H1 (cell line): ENCODE results near the gene SND1. TPM values are rescaled to one million over a fixed set of nuclear protein-coding genes. Genes with fewer than 3 reads are reported as not detected.

Source experiments
- CTCF ChIA-PET: fragments of 300-600 bp; sonication (Branson Sonifier 250); formaldehyde crosslinking; loops from one replicate; lab custom pipeline; 2021; ENCODE audit not compliant: partially characterized antibody; lab: Charles Lee
- POLR2A ChIA-PET: fragments of 300-600 bp; sonication (Branson Sonifier 250); formaldehyde crosslinking; loops from one replicate; lab custom pipeline; 2021; ENCODE audit warnings: inconsistent platforms; ENCODE audit not compliant: partially characterized antibody; lab: Charles Lee
- DNase-seq, 2 experiments: peaks; one replicate each; pipeline versions ENCODE4 v3.0.0 to v3.0.0-alpha.2; 2010 to 2022; ENCODE audit warnings: low spot score in 2 of 2, low read depth in 1 of 2, mixed read lengths in 1 of 2
- FAIRE-seq: peaks from 2 replicates; lab custom pipeline; 2011; peaks lifted over from hg19 to GRCh38; lab: Jason Lieb, UNC
- H2AFZ ChIP-seq: 2 replicates; pipeline ENCODE4 v1.8.1; 2012; ENCODE audit warnings: low read length, inconsistent platforms
- H2AK5ac ChIP-seq: 2 replicates; pipeline ENCODE4 v1.6.1; 2013; ENCODE audit warnings: low read depth, low read length
- H2BK120ac ChIP-seq: replicated peaks from 2 replicates; pipeline ENCODE3; 2013; ENCODE audit warnings: low read depth, low read length, inconsistent platforms
- H2BK12ac ChIP-seq: 2 replicates; pipeline ENCODE4 v1.6.1; 2013; ENCODE audit warnings: low read depth, low read length
- H2BK15ac ChIP-seq: 2 replicates; pipeline ENCODE4 v1.6.1; 2013; ENCODE audit warnings: low read length
- H2BK20ac ChIP-seq: 2 replicates; pipeline ENCODE4 v1.6.1; 2013; ENCODE audit warnings: low read length
- H2BK5ac ChIP-seq: 2 replicates; pipeline ENCODE4 v1.6.1; 2013; ENCODE audit warnings: low read depth, low read length
- H3K14ac ChIP-seq: 2 replicates; pipeline ENCODE4 v1.6.1; 2013; ENCODE audit warnings: inconsistent platforms; ENCODE audit not compliant: insufficient read length
- H3K18ac ChIP-seq: 2 replicates; pipeline ENCODE4 v1.6.1; 2013; ENCODE audit warnings: low read length; ENCODE audit errors: extremely low read depth
- H3K23ac ChIP-seq: 2 replicates; pipeline ENCODE4 v1.6.1; 2013; ENCODE audit warnings: inconsistent platforms; ENCODE audit not compliant: insufficient read length
- H3K23me2 ChIP-seq: 2 replicates; pipeline ENCODE4 v1.6.1; 2013; ENCODE audit warnings: low read depth, low read length
- H3K27ac ChIP-seq: 2 replicates; pipeline ENCODE4 v1.6.1; 2011; ENCODE audit warnings: low read depth, low read length, inconsistent platforms
- H3K27me3 ChIP-seq, 4 experiments: replicated peaks in 1 of 4; 1 replicate in 1 of 4; 2 replicates in 3 of 4; pipeline versions ENCODE4 v1.6.1 to v1.8.1; 2011 to 2013; ENCODE audit warnings: low read length in 3 of 4, mild to moderate bottlenecking in 3 of 4, inconsistent platforms in 2 of 4, mixed read lengths in 2 of 4, moderate library complexity in 1 of 4; ENCODE audit not compliant: control insufficient read depth in 3 of 4, insufficient read depth in 3 of 4; ENCODE audit errors: extremely low read depth in 1 of 4
- H3K36me3 ChIP-seq, 4 experiments: 2 replicates each; pipeline versions ENCODE4 v1.6.1 to v1.8.1; 2011 to 2013; ENCODE audit warnings: mild to moderate bottlenecking in 4 of 4, low read length in 3 of 4, moderate library complexity in 2 of 4, control low read depth in 1 of 4, inconsistent platforms in 1 of 4; ENCODE audit not compliant: insufficient read depth in 4 of 4, control insufficient read depth in 2 of 4
- H3K4ac ChIP-seq: replicated peaks from 2 replicates; pipeline ENCODE3; 2013; ENCODE audit warnings: low read length, low read depth, mixed read lengths, inconsistent platforms; ENCODE audit not compliant: insufficient read length
- H3K4me1 ChIP-seq, 4 experiments: replicated peaks in 1 of 4; 1 replicate in 1 of 4; 2 replicates in 3 of 4; pipeline versions ENCODE4 v1.6.1 to v1.8.1; 2011 to 2013; ENCODE audit warnings: low read length in 3 of 4, inconsistent platforms in 2 of 4, mixed read lengths in 1 of 4; ENCODE audit not compliant: insufficient read depth in 4 of 4, control insufficient read depth in 3 of 4
- H3K4me2 ChIP-seq, 2 experiments: 2 replicates each; pipeline versions ENCODE4 v1.6.1 to v1.8.1; 2011 to 2013; ENCODE audit warnings: low read depth in 2 of 2, low read length in 2 of 2, control low read depth in 1 of 2, inconsistent platforms in 1 of 2, mild to moderate bottlenecking in 1 of 2; ENCODE audit not compliant: insufficient read depth in 1 of 2
- H3K4me3 ChIP-seq, 4 experiments: fragments of 200-600, 300-600 bp in 1 of 4; sonication (generic), shearing (Covaris generic), sonication (Bioruptor Twin) in 1 of 4; 2 replicates each; pipeline versions ENCODE4 v1.5.1 to v1.8.1; 2011 to 2016; ENCODE audit warnings: low read length in 4 of 4, low read depth in 3 of 4, control low read depth in 2 of 4, inconsistent platforms in 2 of 4, mild to moderate bottlenecking in 2 of 4, mixed read lengths in 1 of 4, moderate library complexity in 1 of 4; ENCODE audit not compliant: insufficient read depth in 2 of 4; ENCODE audit errors: extremely low read depth in 1 of 4
- H3K56ac ChIP-seq: replicated peaks from 2 replicates; pipeline ENCODE3; 2013; ENCODE audit warnings: low read depth, mild to moderate bottlenecking, mixed read lengths, low read length, inconsistent platforms; ENCODE audit not compliant: insufficient read length
- H3K79me1 ChIP-seq: 2 replicates; pipeline ENCODE4 v1.6.1; 2013; ENCODE audit warnings: low read depth, low read length, control low read depth
- H3K79me2 ChIP-seq, 2 experiments: 2 replicates each; pipeline versions ENCODE4 v1.6.1 to v1.8.1; 2012 to 2013; ENCODE audit warnings: low read length in 2 of 2, mild to moderate bottlenecking in 2 of 2, inconsistent platforms in 1 of 2; ENCODE audit not compliant: insufficient read depth in 2 of 2, control insufficient read depth in 1 of 2
- H3K9ac ChIP-seq, 4 experiments: replicated peaks in 1 of 4; 1 replicate in 1 of 4; 2 replicates in 3 of 4; pipeline versions ENCODE4 v1.6.1 to v1.8.1; 2011 to 2013; ENCODE audit warnings: low read depth in 3 of 4, low read length in 3 of 4, control low read depth in 2 of 4, mild to moderate bottlenecking in 2 of 4, moderate library complexity in 2 of 4, inconsistent platforms in 1 of 4; ENCODE audit errors: extremely low read depth in 1 of 4
- H3K9me3 ChIP-seq, 2 experiments: 2 replicates each; pipeline versions ENCODE4 v1.6.1 to v1.8.1; 2012 to 2013; ENCODE audit warnings: mild to moderate bottlenecking in 2 of 2, moderate library complexity in 2 of 2, control low read depth in 1 of 2, inconsistent platforms in 1 of 2, low read depth in 1 of 2, low read length in 1 of 2, mixed read lengths in 1 of 2; ENCODE audit not compliant: insufficient read depth in 2 of 2
- H4K20me1 ChIP-seq, 2 experiments: replicated peaks in 1 of 2; 2 replicates each; pipeline versions ENCODE3 to v1.8.1; 2011 to 2013; ENCODE audit warnings: inconsistent platforms in 2 of 2, low read length in 2 of 2, mild to moderate bottlenecking in 1 of 2; ENCODE audit not compliant: insufficient read depth in 2 of 2, control insufficient read depth in 1 of 2
- H4K5ac ChIP-seq: 2 replicates; pipeline ENCODE4 v1.6.1; 2013; ENCODE audit warnings: low read length, low read depth, mixed read lengths, inconsistent platforms; ENCODE audit not compliant: insufficient read length
- H4K8ac ChIP-seq: 2 replicates; pipeline ENCODE4 v1.8.0; 2013; ENCODE audit warnings: mild to moderate bottlenecking, moderate library complexity, low read length, inconsistent platforms; ENCODE audit not compliant: insufficient read depth; ENCODE audit errors: extremely low read depth
- H4K91ac ChIP-seq: replicated peaks from 2 replicates; pipeline ENCODE3; 2013; ENCODE audit warnings: low read length, mixed read lengths, inconsistent platforms; ENCODE audit not compliant: insufficient read length
- BCL11A ChIP-seq, 2 experiments: IDR thresholded peaks; one replicate each; pipeline ENCODE4 v1.6.1; 2011; ENCODE audit warnings: low read depth in 2 of 2, low read length in 2 of 2, mild to moderate bottlenecking in 2 of 2
- CHD2 ChIP-seq: IDR thresholded peaks from 2 replicates; pipeline ENCODE4 v1.6.1; 2012; ENCODE audit warnings: low read length, improper control_type of control experiment
- E2F6 ChIP-seq: IDR thresholded peaks from 2 replicates; pipeline ENCODE4 v1.6.1; 2012; ENCODE audit warnings: inconsistent platforms
- EP300 ChIP-seq, 2 experiments: IDR thresholded peaks; 1 replicate in 1 of 2; 2 replicates in 1 of 2; pipeline ENCODE4 v1.6.1; 2011 to 2012; ENCODE audit warnings: low read depth in 2 of 2, low read length in 2 of 2, mild to moderate bottlenecking in 2 of 2, borderline replicate concordance in 1 of 2, inconsistent platforms in 1 of 2, moderate library complexity in 1 of 2
- MAX ChIP-seq: IDR thresholded peaks from 2 replicates; pipeline ENCODE4 v1.6.1; 2012; ENCODE audit warnings: inconsistent platforms
- RXRA ChIP-seq: IDR thresholded peaks from 2 replicates; pipeline ENCODE4 v1.6.1; 2011; ENCODE audit warnings: low read depth, mild to moderate bottlenecking, low read length, moderate library complexity; ENCODE audit not compliant: insufficient read depth
- SIN3A ChIP-seq, 2 experiments: IDR thresholded peaks in 1 of 2; conservative IDR thresholded peaks in 1 of 2; 2 replicates each; pipeline ENCODE4 v1.6.1; 2011 to 2012; ENCODE audit warnings: low read length in 2 of 2, improper control_type of control experiment in 1 of 2, low read depth in 1 of 2, mild to moderate bottlenecking in 1 of 2
- SP4 ChIP-seq: IDR thresholded peaks from 2 replicates; pipeline ENCODE4 v1.6.1; 2012; ENCODE audit warnings: low read length, inconsistent platforms
- TCF12 ChIP-seq: IDR thresholded peaks from 2 replicates; pipeline ENCODE4 v1.6.1; 2011; ENCODE audit warnings: low read depth, mild to moderate bottlenecking, low read length
- TEAD4 ChIP-seq: IDR thresholded peaks from 2 replicates; pipeline ENCODE4 v1.6.1; 2012; ENCODE audit warnings: low read depth, low read length, inconsistent platforms, mixed read lengths
- USF2 ChIP-seq: IDR thresholded peaks from 2 replicates; pipeline ENCODE4 v1.6.1; 2011; ENCODE audit warnings: low read length, improper control_type of control experiment
- YY1 ChIP-seq: IDR thresholded peaks from 2 replicates; pipeline ENCODE4 v1.6.1; 2011; ENCODE audit warnings: low read depth, mild to moderate bottlenecking, low read length
- WGBS, 2 experiments: shearing (Covaris generic) in 1 of 2; methylation state at CpG; one replicate each; pipeline versions ENCODE4 v1.1.6 to v1.1.7; 2013 to 2015; ENCODE audit warnings: low lambda C conversion rate in 2 of 2, mixed read lengths in 2 of 2, inconsistent platforms in 1 of 2, low coverage in 1 of 2, missing lambda C conversion rate in 1 of 2; ENCODE audit not compliant: insufficient replicate concordance in 2 of 2, insufficient coverage in 1 of 2, insufficient read length in 1 of 2; ENCODE audit errors: extremely low coverage in 1 of 2, missing lambda C conversion rate in 1 of 2; 5-methylcytosine and 5-hydroxymethylcytosine counted together
- polyA plus RNA-seq, 7 experiments: library from polyadenylated mRNA; depleted of rRNA in 3 of 7; stranded (reverse) in 5 of 7; unstranded in 2 of 7; fragments of >200 nt in 5 of 7; fragments of 200-250 nt in 2 of 7; gene quantifications; 1 replicate in 5 of 7; 2 replicates in 1 of 7; 4 replicates in 1 of 7; pipeline versions ENCODE4 v1.2.1 to v1.2.3, GENCODE V29; 2011 to 2013; ENCODE audit warnings: missing spikeins in 2 of 7, mixed read lengths in 2 of 7
- total RNA-seq: library from RNA; stranded (reverse); fragmentation: NEBNext Ultra II Directional; extraction: Animal tissue kit (Norgen Biotek cat#: 25700); gene quantifications from 2 replicates; pipeline ENCODE4 v1.2.1, GENCODE V29; 2021

Gene SND1
- total and polyA plus RNA-seq, 2 of the 8 experiments (the other 6 are each of a cell fraction or from before 2014, with no cell fraction given) = 122 to 290 TPM

GRCh38 chr7:127738859-127739258 lies 86.9 kb downstream of the SND1 start:
- H2BK120ac ChIP-seq = no peak overlapping the region
- H3K4me1 ChIP-seq = peaks cover 2 to 17% (median 8%) of the 10 kb centered on the region in 4 experiments; a peak in 5 of 7 replicates
- no peak for FAIRE-seq
- no peak overlapping the region for H3K18ac ChIP-seq
- no peak overlapping the region for H4K5ac ChIP-seq
- no peak overlapping the region for H3K14ac ChIP-seq
- WGBS, 2 experiments = 90% methylated on average over 2 of the region's 2 CpGs; no CpG with 5 or more reads in 1 of the 2 experiments
- peaks cover 12% of the 10 kb centered on the region for H3K79me1 ChIP-seq
- no peak overlapping the region for H3K56ac ChIP-seq
- no peaks in the 10 kb centered on the region for H3K27me3 ChIP-seq
- no peak overlapping the region for H4K8ac ChIP-seq
- no peak for TF ChIP-seq MAX
- no peak for TF ChIP-seq BCL11A (IDR thresholded peaks at IDR 0.05; ENCODE audit: low read depth in 2 of 2, low read length in 2 of 2)
- no peak for TF ChIP-seq E2F6
- TF ChIP-seq EP300 (IDR thresholded peaks at IDR 0.05; ENCODE audit: borderline replicate concordance in 1 of 2, low read depth in 2 of 2, low read length in 2 of 2) = no peak
- no peak for TF ChIP-seq SIN3A (conservative IDR thresholded peaks at IDR 0.05 in 1 of 2, IDR thresholded peaks at IDR 0.05 in 1 of 2; ENCODE audit: low read depth in 1 of 2, low read length in 2 of 2)
- no peak for TF ChIP-seq TCF12
- TF ChIP-seq CHD2 = no peak
- TF ChIP-seq SP4 = no peak
- no peak for TF ChIP-seq YY1
- TF ChIP-seq TEAD4 = no peak
- no peak for TF ChIP-seq USF2
- TF ChIP-seq RXRA = no peak
- TF ChIP-seq, all 59 proteins: peak for 0
- Histone ChIP-seq H4K20me1 (peaks cover 14% of the 10 kb centered on the region in 2 experiments), H3K27ac (no peak overlapping the region), H3K4ac (no peak overlapping the region), H2AK5ac (no peak overlapping the region), H2BK15ac (no peak overlapping the region), H3K23me2 (no peaks in the 10 kb centered on the region), H3K9ac (no peak overlapping the region), H3K9me3 (no peaks in the 10 kb centered on the region), H3K4me3 (no peak overlapping the region), H3K4me2 (no peak overlapping the region), H2AFZ (no peak overlapping the region), H3K79me2 (peaks cover 0 to 68% of the 10 kb centered on the region in 2 experiments; a peak in 2 of 4 replicates), H2BK5ac (0 out of 2 replicates have a peak overlapping the region, but pooled peaks have one; percentile 13), H4K91ac (no peak overlapping the region), H3K36me3 (peaks cover 0 to 12% (median 6%) of the 10 kb centered on the region in 4 experiments; a peak in 4 of 8 replicates), H3K23ac (no peak overlapping the region), H2BK20ac (no peak overlapping the region), H2BK12ac (no peak overlapping the region)
- CTCF ChIA-PET = interaction anchor here (0.6 to 1.4 kb wide), 6 partner anchors 20 to 531 kb away, joined by 3 to 6 read pairs (median 3); no protein-coding TSS in a partner anchor
- no peak for DNase-seq
- POLR2A ChIA-PET = interaction anchor here (1.2 kb wide), 1 partner anchor 9 kb away, joined by 3 read pairs; no protein-coding TSS in a partner anchor
